ENCODE measurements around the gene DENND6B.

Gene DENND6B

DNA sequence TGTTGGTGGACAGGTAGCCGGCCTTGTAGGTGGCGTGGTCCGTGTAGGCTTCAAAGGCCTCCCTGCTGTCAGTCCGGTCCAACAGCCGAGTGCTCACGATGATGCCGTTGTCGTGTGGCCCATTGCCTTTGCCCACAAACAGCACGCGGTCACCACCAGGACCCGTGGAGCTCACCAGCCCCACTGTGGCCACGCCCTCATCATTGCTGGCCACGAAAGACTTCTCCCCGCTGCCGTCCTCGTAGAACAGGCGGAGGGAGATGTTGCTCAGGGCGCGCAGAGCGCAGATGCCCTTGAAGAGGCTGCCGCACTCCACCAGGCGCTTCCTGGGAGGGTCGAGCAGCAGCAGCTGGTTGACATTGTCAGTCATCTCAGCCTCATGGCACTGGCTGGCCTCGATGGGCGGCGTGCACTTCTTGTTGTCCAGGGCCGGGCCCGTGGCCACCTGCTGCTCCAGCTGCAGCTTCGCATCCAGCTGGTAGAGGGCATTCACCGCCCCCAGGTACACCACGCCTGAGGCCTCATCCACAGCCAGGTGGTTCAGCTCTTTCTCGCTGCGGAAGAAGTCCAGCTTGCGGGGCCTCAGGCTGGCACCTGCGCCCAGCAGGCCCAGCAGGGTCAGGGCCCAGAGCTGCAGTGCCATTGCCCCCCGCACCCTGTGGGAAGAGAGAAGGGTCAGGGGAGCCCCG, 36.7 kb downstream of the DENND6B start:
- TF ChIP-seq, protein P1, sequence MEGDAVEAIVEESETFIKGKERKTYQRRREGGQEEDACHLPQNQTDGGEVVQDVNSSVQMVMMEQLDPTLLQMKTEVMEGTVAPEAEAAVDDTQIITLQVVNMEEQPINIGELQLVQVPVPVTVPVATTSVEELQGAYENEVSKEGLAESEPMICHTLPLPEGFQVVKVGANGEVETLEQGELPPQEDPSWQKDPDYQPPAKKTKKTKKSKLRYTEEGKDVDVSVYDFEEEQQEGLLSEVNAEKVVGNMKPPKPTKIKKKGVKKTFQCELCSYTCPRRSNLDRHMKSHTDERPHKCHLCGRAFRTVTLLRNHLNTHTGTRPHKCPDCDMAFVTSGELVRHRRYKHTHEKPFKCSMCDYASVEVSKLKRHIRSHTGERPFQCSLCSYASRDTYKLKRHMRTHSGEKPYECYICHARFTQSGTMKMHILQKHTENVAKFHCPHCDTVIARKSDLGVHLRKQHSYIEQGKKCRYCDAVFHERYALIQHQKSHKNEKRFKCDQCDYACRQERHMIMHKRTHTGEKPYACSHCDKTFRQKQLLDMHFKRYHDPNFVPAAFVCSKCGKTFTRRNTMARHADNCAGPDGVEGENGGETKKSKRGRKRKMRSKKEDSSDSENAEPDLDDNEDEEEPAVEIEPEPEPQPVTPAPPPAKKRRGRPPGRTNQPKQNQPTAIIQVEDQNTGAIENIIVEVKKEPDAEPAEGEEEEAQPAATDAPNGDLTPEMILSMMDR (IDR thresholded peaks at IDR 0.05; ENCODE audit: low read depth, low read length, missing control alignments), result no peak
- DNase-seq (ENCODE audit: extremely low read depth, low read depth), result no peak
- no peak overlapping the region for H3K4me3 ChIP-seq (replicated peaks; ENCODE audit: low read depth, low read length)

DNA sequence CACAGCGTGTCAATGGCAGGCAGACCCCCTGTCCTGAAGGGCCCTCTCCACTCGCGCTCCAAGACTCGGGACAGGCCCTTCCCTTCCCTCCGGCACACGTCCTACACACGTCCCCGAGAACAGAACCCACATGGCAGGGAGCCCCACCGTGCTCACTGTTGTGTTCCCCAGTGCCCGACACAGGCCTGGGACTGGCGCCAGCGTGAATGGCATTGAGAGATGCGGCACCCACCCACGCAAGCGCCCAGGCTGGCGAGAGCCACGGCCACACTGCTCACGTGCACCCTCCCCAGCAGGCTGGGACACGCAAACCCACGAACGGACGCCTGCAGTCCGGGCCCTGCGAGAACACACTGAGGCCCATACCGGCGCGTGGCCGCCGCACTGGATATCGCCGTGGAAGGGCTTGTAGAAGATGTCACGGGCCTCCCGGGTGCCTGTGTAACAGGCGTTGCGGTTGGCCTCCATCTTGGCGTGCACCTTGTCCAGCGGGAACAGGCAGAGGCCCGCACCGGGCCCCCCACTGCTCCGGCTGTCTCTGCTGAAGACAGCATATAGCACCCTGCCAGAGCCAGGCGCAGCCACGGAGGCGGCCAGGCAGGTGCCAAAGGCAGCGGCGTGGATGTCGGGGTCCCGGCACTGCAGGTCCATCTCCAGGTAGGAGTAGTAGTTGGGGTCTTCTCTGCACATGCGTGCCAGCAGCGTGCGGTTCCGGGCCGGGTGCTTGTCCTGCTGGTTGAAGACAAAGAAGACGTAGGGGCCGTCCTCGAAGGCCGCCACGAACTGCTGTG, 37.5 kb downstream of the DENND6B start:
- DNase-seq (ENCODE audit: extremely low read depth, low read depth), result no peak
- no peak overlapping the region for H3K4me3 ChIP-seq (replicated peaks; ENCODE audit: low read depth, low read length)
- TF ChIP-seq, protein P1 (IDR thresholded peaks at IDR 0.05; ENCODE audit: low read depth, low read length, missing control alignments), result no peak

DNA sequence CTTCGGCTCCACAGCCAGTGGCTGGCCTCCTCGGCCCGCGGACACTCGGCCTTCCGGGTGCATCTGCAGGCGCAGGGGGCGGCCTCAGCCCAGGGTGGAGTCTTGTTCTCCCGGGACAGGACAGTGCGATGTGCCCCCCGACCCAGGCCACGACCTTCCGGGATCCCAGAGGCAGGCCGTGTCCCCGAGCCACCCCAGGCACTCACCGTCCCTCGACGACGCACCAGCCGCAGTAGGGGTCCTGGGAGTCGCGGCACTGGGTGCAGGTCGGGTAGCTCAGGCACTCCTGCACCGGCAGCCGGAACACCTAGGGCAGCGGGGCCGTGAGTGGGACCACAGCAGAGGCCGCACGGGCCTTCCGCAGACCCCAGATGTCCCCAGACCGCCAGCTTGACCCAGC, 39.1 kb downstream of the DENND6B start:
- DNase-seq (ENCODE audit: extremely low read depth, low read depth), result no peak
- no peak overlapping the region for H3K4me3 ChIP-seq (replicated peaks; ENCODE audit: low read depth, low read length)
- TF ChIP-seq, protein P1 (IDR thresholded peaks at IDR 0.05; ENCODE audit: low read depth, low read length, missing control alignments), result no peak

DNA sequence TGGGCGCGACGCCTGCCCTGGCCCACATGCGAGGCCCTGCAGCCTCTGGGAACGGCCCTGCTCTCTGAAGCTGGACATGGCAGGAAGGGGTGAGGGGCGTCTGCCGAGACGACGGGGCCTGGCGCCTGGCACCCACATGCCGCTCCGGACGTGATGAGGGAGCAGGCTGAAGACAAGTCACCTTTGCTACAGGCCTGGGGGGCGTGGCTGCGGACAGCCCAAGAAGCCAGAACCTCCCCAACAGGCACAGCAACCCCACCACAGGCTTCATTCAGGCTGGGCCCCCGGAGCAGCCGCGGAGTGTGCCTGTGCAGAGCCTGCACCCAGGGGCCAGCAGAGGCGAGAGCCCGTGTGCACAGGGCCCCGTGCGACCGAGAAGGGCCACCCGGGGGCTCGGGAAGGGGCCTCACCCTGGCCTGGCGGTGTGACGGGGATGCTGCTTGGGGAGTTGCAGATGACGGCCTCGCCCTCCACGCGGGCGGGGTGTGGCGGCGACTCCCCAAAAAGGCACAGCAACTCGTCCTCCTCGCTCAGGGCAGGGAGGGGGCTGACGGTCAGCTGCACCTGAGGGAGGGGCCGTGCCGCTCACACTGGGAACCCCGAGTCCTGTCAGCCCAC, 40.0 kb downstream of the DENND6B start:
- no peak for DNase-seq (ENCODE audit: extremely low read depth, low read depth)
- no peak overlapping the region for H3K4me3 ChIP-seq (replicated peaks; ENCODE audit: low read depth, low read length)
- TF ChIP-seq, protein P1 (IDR thresholded peaks at IDR 0.05; ENCODE audit: low read depth, low read length, missing control alignments), result no peak

DNA sequence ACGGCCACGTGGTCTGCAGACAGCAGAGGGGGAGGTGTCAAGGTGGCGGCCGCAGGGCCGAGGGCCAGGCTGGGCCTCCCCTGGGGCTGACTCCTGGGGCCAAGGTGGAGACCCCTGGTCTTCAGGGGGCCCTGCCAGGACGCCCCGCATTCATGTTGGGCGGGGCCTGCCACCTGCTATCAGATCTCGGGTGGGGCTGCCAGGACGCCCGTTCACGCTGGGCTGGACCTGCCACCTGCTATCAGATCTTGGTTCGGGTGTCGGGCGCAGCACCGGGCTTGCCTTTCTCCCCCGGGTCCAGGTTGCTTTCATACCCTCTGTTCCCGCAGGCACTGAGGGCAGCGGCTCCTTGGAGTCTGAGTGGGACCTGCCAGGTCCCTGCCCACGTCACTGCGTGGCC, 40.5 kb downstream of the DENND6B start:
- no peak for DNase-seq (ENCODE audit: extremely low read depth, low read depth)
- TF ChIP-seq, protein P1 (IDR thresholded peaks at IDR 0.05; ENCODE audit: low read depth, low read length, missing control alignments), result no peak
- no peak overlapping the region for H3K4me3 ChIP-seq (replicated peaks; ENCODE audit: low read depth, low read length)

DNA sequence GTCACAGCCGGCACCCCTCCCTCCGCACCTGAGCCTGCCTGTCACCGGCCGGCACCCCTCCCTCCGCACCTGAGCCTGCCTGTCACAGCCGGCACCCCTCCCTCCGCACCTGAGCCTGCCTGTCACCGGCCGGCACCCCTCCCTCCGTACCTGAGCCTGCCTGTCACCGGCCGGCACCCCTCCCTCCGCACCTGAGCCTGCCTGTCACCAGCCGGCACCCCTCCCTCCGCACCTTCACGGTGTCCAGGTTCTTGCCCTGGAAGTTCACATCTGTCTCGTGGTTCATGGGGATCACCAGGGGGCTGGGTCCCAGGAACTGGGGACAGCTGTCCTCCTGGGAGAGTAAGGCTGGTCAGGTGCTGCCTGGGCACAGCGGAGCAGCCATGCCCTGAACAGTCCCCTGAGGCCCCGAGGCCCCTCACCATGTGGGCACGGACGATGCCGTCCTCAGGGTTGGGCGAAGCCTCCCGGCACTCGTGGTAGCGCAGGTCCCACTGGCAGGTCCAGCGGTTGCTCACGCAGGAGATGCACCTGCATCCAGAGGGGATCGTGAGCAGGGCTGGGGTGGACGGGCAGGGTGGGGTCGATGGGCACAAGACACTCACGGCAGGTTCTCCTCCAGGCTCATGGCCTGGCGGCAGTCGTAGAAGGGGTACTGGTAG, 41.1 kb downstream of the DENND6B start:
- TF ChIP-seq, protein P1 (IDR thresholded peaks at IDR 0.05; ENCODE audit: low read depth, low read length, missing control alignments), result no peak
- DNase-seq (ENCODE audit: extremely low read depth, low read depth), result no peak
- H3K4me3 ChIP-seq (replicated peaks; ENCODE audit: low read depth, low read length), result no peak overlapping the region

Measured in HFF-Myc (cell line).